K562 (cell line): ENCODE measurements around the gene ITPR3. TPM values are rescaled to one million over a fixed set of nuclear protein-coding genes. Genes with fewer than 3 reads are reported as not detected.

Experiments
- ATAC-seq: fragments of 200-7000 bp; cut with Tn5 transposase; 3 replicates; pipeline ENCODE4 v1.9.1; 2020; ENCODE audit warnings: moderate library complexity
- BruUV-seq: library from RNA; stranded (reverse); fragments of 400-500 nt; replicated peaks from 2 replicates; lab custom pipeline; 2021; lab: Mats Ljungman, UMichigan
- CTCF ChIA-PET: fragments of 300-600 bp; formaldehyde crosslinking; extraction: SDS; loops from one replicate; lab custom pipeline; 2021; ENCODE audit warnings: low intra/inter-chr PET ratio; lab: Yijun Ruan, JAX
- POLR2A ChIA-PET: fragments of 300-600, 350-650 bp; sonication (Branson Sonifier 250); formaldehyde crosslinking; extraction: SDS; loops from one replicate; lab custom pipeline; 2021; ENCODE audit warnings: antibody characterized with exemption, inconsistent platforms; lab: Yijun Ruan, JAX
- DNase-seq, 4 experiments: peaks; one replicate each; pipeline versions ENCODE4 v3.0.0 to v3.0.0-alpha.2; 2011 to 2018; ENCODE audit warnings: low spot score in 3 of 4, mixed read lengths in 3 of 4; ENCODE audit errors: extremely low read depth in 1 of 4
- FAIRE-seq: peaks from 2 replicates; lab custom pipeline; 2011; peaks lifted over from hg19 to GRCh38; lab: Jason Lieb, UNC
- H2AFZ ChIP-seq: 2 replicates; pipeline ENCODE4 v1.6.0; 2011; ENCODE audit warnings: low read depth, low read length, control low read depth, inconsistent platforms
- H3K27ac ChIP-seq: fragments of 200-600 bp; 3 replicates; pipeline ENCODE4 v1.8.0; 2011; ENCODE audit warnings: low read depth, mild to moderate bottlenecking, control low read depth, inconsistent platforms, low read length, moderate library complexity, mixed read lengths; ENCODE audit errors: extremely low read depth
- H3K27me3 ChIP-seq, 2 experiments: fragments of 300-600 bp in 1 of 2; 2 replicates in 1 of 2; 3 replicates in 1 of 2; pipeline versions ENCODE4 v1.6.0 to v1.8.0; 2011; ENCODE audit warnings: inconsistent platforms in 2 of 2, low read length in 2 of 2, mild to moderate bottlenecking in 1 of 2, mixed read lengths in 1 of 2, moderate library complexity in 1 of 2; ENCODE audit not compliant: control insufficient read depth in 2 of 2, insufficient read depth in 2 of 2
- H3K36me3 ChIP-seq: fragments of 300-600 bp; 3 replicates; pipeline ENCODE4 v1.8.0; 2011; ENCODE audit warnings: mild to moderate bottlenecking, low read length, inconsistent platforms; ENCODE audit not compliant: control insufficient read depth, insufficient read depth
- H3K4me1 ChIP-seq, 2 experiments: fragments of 200-600 bp in 1 of 2; replicated peaks in 1 of 2; 2 replicates in 1 of 2; 3 replicates in 1 of 2; pipeline versions ENCODE4 v1.5.1 to v1.8.0; 2011; ENCODE audit warnings: inconsistent platforms in 2 of 2, low read length in 2 of 2, mild to moderate bottlenecking in 1 of 2, mixed read lengths in 1 of 2, moderate library complexity in 1 of 2; ENCODE audit not compliant: control insufficient read depth in 2 of 2, insufficient read depth in 2 of 2
- H3K4me2 ChIP-seq: 2 replicates; pipeline ENCODE4 v1.6.1; 2011; ENCODE audit warnings: low read length, control low read depth, inconsistent platforms, mixed read lengths; ENCODE audit not compliant: insufficient read depth
- H3K4me3 ChIP-seq: fragments of 200-600 bp; sonication (generic), shearing (Covaris generic); 2 replicates; pipeline ENCODE4 v1.5.1; 2016; ENCODE audit warnings: control low read depth, inconsistent platforms
- H3K79me2 ChIP-seq: fragments of 200-600 bp; 3 replicates; pipeline ENCODE4 v1.8.0; 2011; ENCODE audit warnings: low read length, inconsistent platforms; ENCODE audit not compliant: control insufficient read depth, insufficient read depth
- H3K9ac ChIP-seq, 2 experiments: 2 replicates each; pipeline versions ENCODE4 v1.6.0 to v1.6.1; 2011; ENCODE audit warnings: low read depth in 2 of 2, low read length in 2 of 2, control low read depth in 1 of 2, inconsistent platforms in 1 of 2, mild to moderate bottlenecking in 1 of 2, mixed read lengths in 1 of 2; ENCODE audit not compliant: insufficient read depth in 1 of 2
- H3K9me1 ChIP-seq: one replicate; pipeline ENCODE4 v1.6.0; 2011; ENCODE audit warnings: inconsistent platforms, mild to moderate bottlenecking, low read length, moderate library complexity; ENCODE audit not compliant: control insufficient read depth, insufficient read depth
- H3K9me3 ChIP-seq: replicated peaks from 2 replicates; pipeline ENCODE4 v1.5.1; 2011; ENCODE audit warnings: low read depth, low read length, inconsistent platforms; ENCODE audit not compliant: control insufficient read depth, insufficient read depth
- H4K20me1 ChIP-seq: replicated peaks from 2 replicates; pipeline ENCODE4 v1.6.1; 2011; ENCODE audit warnings: low read length, inconsistent platforms, mixed read lengths; ENCODE audit not compliant: control insufficient read depth, insufficient read depth
- ADNP ChIP-seq: fragments of 200-800 bp; sonication (Bioruptor generic); IDR thresholded peaks from 2 replicates; pipeline ENCODE4 v1.6.1; 2016; ENCODE audit warnings: missing genetic modification characterization, missing compliant biosample characterization
- ARHGAP35 ChIP-seq: fragments of 450-650 bp; IDR thresholded peaks from 2 replicates; pipeline ENCODE4 v1.6.1; 2018; ENCODE audit not compliant: partially characterized antibody
- DMBX1 ChIP-seq: fragments of 250-450 bp; sonication (Bioruptor Pico); IDR thresholded peaks from 2 replicates; pipeline ENCODE4 v1.8.0; 2022; ENCODE audit warnings: inconsistent platforms, mild to moderate bottlenecking, moderate library complexity, borderline replicate concordance
- FOS ChIP-seq: IDR thresholded peaks from 3 replicates; pipeline ENCODE4 v1.6.1; 2011; ENCODE audit not compliant: insufficient read length; ENCODE audit errors: extremely low read depth
- NKRF ChIP-seq: fragments of 450-650 bp; IDR thresholded peaks from 2 replicates; pipeline ENCODE4 v1.6.1; 2016; ENCODE audit warnings: borderline replicate concordance
- SIN3A ChIP-seq, 2 experiments: fragments of 150-350 bp in 1 of 2; IDR thresholded peaks; 2 replicates each; pipeline ENCODE4 v1.6.1; 2011 to 2016; ENCODE audit warnings: borderline replicate concordance in 2 of 2, low read depth in 2 of 2, low read length in 2 of 2, mild to moderate bottlenecking in 2 of 2, moderate library complexity in 2 of 2; ENCODE audit not compliant: control insufficient read depth in 1 of 2
- TFAM ChIP-seq: fragments of 250-450 bp; sonication (Bioruptor Pico); conservative IDR thresholded peaks from 2 replicates; pipeline ENCODE4 v1.5.0; 2021; ENCODE audit warnings: mild to moderate bottlenecking, moderate library complexity
- ZFP91 ChIP-seq: sonication (generic); formaldehyde crosslinking; IDR thresholded peaks from 2 replicates; pipeline ENCODE4 v1.8.0; 2022; ENCODE audit warnings: mild to moderate bottlenecking, missing genetic modification reagents
- ZNF511 ChIP-seq: sonication (generic); formaldehyde crosslinking; IDR thresholded peaks from 2 replicates; pipeline ENCODE4 v1.8.0; 2022; ENCODE audit warnings: mild to moderate bottlenecking, missing genetic modification reagents
- ZNF830 ChIP-seq: fragments of 250-450 bp; sonication (Bioruptor Pico); IDR thresholded peaks from 2 replicates; pipeline ENCODE4 v1.5.0; 2021; ENCODE audit warnings: mild to moderate bottlenecking
- WGBS: fragments of 100-300 bp; shearing (Covaris generic); methylation state at CpG from one replicate; pipeline ENCODE4 v1.1.6; 2016; ENCODE audit warnings: low coverage, mixed read lengths; ENCODE audit not compliant: insufficient coverage; ENCODE audit errors: missing lambda C conversion rate; 5-methylcytosine and 5-hydroxymethylcytosine counted together
- in situ Hi-C: fragments of 300-500 bp; cut with MboI; formaldehyde crosslinking; loops from 4 replicates; pipeline ENCODE4 v1.15.0; 2018; ENCODE audit warnings: inconsistent platforms, mixed read lengths
- intact Hi-C: fragments of 100-400 bp; cut with micrococcal nuclease; formaldehyde crosslinking; loops from 2 replicates; pipeline ENCODE4 v1.14.2; 2022
- polyA plus RNA-seq, 8 experiments: library from polyadenylated mRNA; depleted of rRNA in 4 of 8; stranded (reverse) in 5 of 8; unstranded in 3 of 8; fragments of >200 nt; fragmentation: Nextera tagmentation in 2 of 8; fragmentation: Illumina TruSeq in 1 of 8; extraction: Ambion mirVana in 2 of 8; extraction: Trizol in 1 of 8; gene quantifications; 2 replicates each; pipeline versions ENCODE4 v1.2.1 to v1.2.3, GENCODE V29; 2011 to 2014; ENCODE audit warnings: inconsistent platforms in 1 of 8, missing spikeins in 1 of 8
- total RNA-seq, 7 experiments: library from RNA; depleted of rRNA in 6 of 7; stranded (reverse); fragments of >200 nt in 6 of 7; fragmentation: Illumina TruSeq in 2 of 7; extraction: Trizol in 2 of 7; gene quantifications; 2 replicates each; pipeline versions ENCODE4 v1.2.1 to v1.2.3, GENCODE V29; 2011 to 2021; ENCODE audit warnings: low replicate concordance in 1 of 7

The ITPR3 gene
- total and polyA plus RNA-seq, 9 of the 15 experiments (the other 6 are each of a cell fraction or from before 2014, with no cell fraction given) = 0.39 to 35.7 (median 13.2) TPM

- Histone ChIP-seq H3K4me3 (no peak overlapping the region), H4K20me1 (no peaks in the 10 kb centered on the region), H3K4me1 (no peaks in the 10 kb centered on the region; a peak in 1 of 5 replicates), H3K27me3 (peaks cover 33 to 61% of the 10 kb centered on the region in 2 experiments), H3K36me3 (no peaks in the 10 kb centered on the region), H3K9me3 (no peaks in the 10 kb centered on the region), H3K4me2 (no peak overlapping the region), H3K9me1 (no peaks in the 10 kb centered on the region), H3K79me2 (no peaks in the 10 kb centered on the region), H3K9ac (no peak overlapping the region), H2AFZ (no peak overlapping the region), H3K27ac (no peak overlapping the region)
- intact Hi-C loops (no loop called here), in situ Hi-C loops (no loop called here)
- no TSS peak for BruUV-seq
- DNase-seq = no peak
- ATAC-seq = no peak
- WGBS = 36% methylated on average over 2 of the region's 2 CpGs
- no peak for FAIRE-seq
- ChIA-PET POLR2A (no interaction called here), CTCF (no interaction called here)
- TF ChIP-seq ZNF511 (CRISPR knock-in tag) (no peak), NKRF (no peak), ADNP (tag) (no peak), ZNF830 (CRISPR knock-in tag) (no peak), FOS (no peak), TFAM (no peak), ARHGAP35 (no peak), DMBX1 (no peak), SIN3A (IDR thresholded peaks at IDR 0.05; ENCODE audit: borderline replicate concordance in 2 of 2, control insufficient read depth in 1 of 2, low read depth in 2 of 2, low read length in 2 of 2) (no peak), ZFP91 (CRISPR knock-in tag) (no peak)
These were observed 97.6 kb downstream of the ITPR3 start for GRCh38 chr6:33718713-33719112.
